SK-N-SH (cell line): ENCODE measurements around the gene MTCL1. TPM values are rescaled to one million over a fixed set of nuclear protein-coding genes. Genes with fewer than 3 reads are reported as not detected.

Experiments used
- CTCF ChIA-PET: fragments of 300-600, 350-600 bp; formaldehyde crosslinking; extraction: SDS; loops from one replicate; lab custom pipeline; 2021; lab: Yijun Ruan, JAX
- POLR2A ChIA-PET: fragments of 350-600 bp; sonication (Branson Sonifier 250); formaldehyde crosslinking; extraction: SDS; loops from one replicate; lab custom pipeline; 2020; ENCODE audit warnings: antibody characterized with exemption, inconsistent platforms; lab: Yijun Ruan, JAX
- DNase-seq: peaks from one replicate; pipeline ENCODE4 v3.0.0; 2012
- H2AFZ ChIP-seq: fragments of 200-600 bp; sonication (generic); 2 replicates; pipeline ENCODE4 v1.8.1; 2016; ENCODE audit warnings: antibody characterized with exemption, mild to moderate bottlenecking, low read depth
- H3F3A ChIP-seq: fragments of 200-600 bp; sonication (generic); replicated peaks from 2 replicates; pipeline ENCODE3; 2016; ENCODE audit warnings: antibody characterized with exemption, mild to moderate bottlenecking; ENCODE audit not compliant: insufficient read depth
- H3K27ac ChIP-seq, 2 experiments: fragments of 200-500 bp in 1 of 2; fragments of 200-600 bp in 1 of 2; sonication (Bioruptor generic) in 1 of 2; sonication (generic), shearing (Covaris generic) in 1 of 2; 2 replicates each; pipeline versions ENCODE4 v1.5.1 to v1.6.1; 2014 to 2016; ENCODE audit warnings: low read depth in 2 of 2, inconsistent platforms in 1 of 2, low read length in 1 of 2, mild to moderate bottlenecking in 1 of 2, mixed read lengths in 1 of 2
- H3K27me3 ChIP-seq: fragments of 200-600 bp; sonication (generic), shearing (Covaris generic); 2 replicates; pipeline ENCODE4 v1.6.1; 2016; ENCODE audit warnings: mixed run types; ENCODE audit not compliant: insufficient read depth
- H3K36me3 ChIP-seq, 2 experiments: fragments of 200-500 bp in 1 of 2; fragments of 200-600 bp in 1 of 2; sonication (Bioruptor generic) in 1 of 2; sonication (generic) in 1 of 2; replicated peaks in 1 of 2; 2 replicates each; pipeline versions ENCODE3 to v1.5.1; 2014 to 2016; ENCODE audit warnings: low read length in 1 of 2, mild to moderate bottlenecking in 1 of 2; ENCODE audit not compliant: insufficient read depth in 2 of 2, control insufficient read depth in 1 of 2
- H3K4me1 ChIP-seq, 2 experiments: fragments of 200-500 bp in 1 of 2; fragments of 200-600 bp in 1 of 2; sonication (Bioruptor generic) in 1 of 2; sonication (generic), shearing (Covaris generic) in 1 of 2; 2 replicates each; pipeline versions ENCODE4 v1.5.1 to v1.6.1; 2014 to 2016; ENCODE audit warnings: low read depth in 1 of 2, low read length in 1 of 2, mixed run types in 1 of 2; ENCODE audit not compliant: insufficient read depth in 2 of 2, control insufficient read depth in 1 of 2
- H3K4me2 ChIP-seq: fragments of 200-600 bp; sonication (generic), shearing (Covaris generic); 2 replicates; pipeline ENCODE4 v1.6.1; 2017; ENCODE audit warnings: mixed run types
- H3K4me3 ChIP-seq, 2 experiments: fragments of 200-500 bp in 1 of 2; fragments of 200-600 bp in 1 of 2; sonication (Bioruptor generic) in 1 of 2; sonication (generic), shearing (Covaris generic) in 1 of 2; 2 replicates each; pipeline versions ENCODE4 v1.5.1 to v1.8.1; 2014 to 2016; ENCODE audit warnings: low read depth in 2 of 2, inconsistent platforms in 1 of 2, low read length in 1 of 2, mild to moderate bottlenecking in 1 of 2, mixed read lengths in 1 of 2, moderate library complexity in 1 of 2
- H3K79me2 ChIP-seq: fragments of 200-600 bp; sonication (generic); 2 replicates; pipeline ENCODE4 v1.8.1; 2017; ENCODE audit warnings: mild to moderate bottlenecking; ENCODE audit not compliant: insufficient read depth
- H3K9ac ChIP-seq: fragments of 200-600 bp; sonication (generic); 2 replicates; pipeline ENCODE4 v1.6.1; 2017; ENCODE audit warnings: mixed run types
- H3K9me2 ChIP-seq: fragments of 200-600 bp; sonication (generic); 2 replicates; pipeline ENCODE4 v1.6.1; 2017; ENCODE audit warnings: mixed run types
- H3K9me3 ChIP-seq: fragments of 200-600 bp; sonication (generic); 2 replicates; pipeline ENCODE4 v1.6.1; 2017; ENCODE audit warnings: mixed run types, mild to moderate bottlenecking, moderate library complexity
- H4K20me1 ChIP-seq: fragments of 200-600 bp; sonication (generic); 2 replicates; pipeline ENCODE4 v1.6.1; 2017; ENCODE audit warnings: mild to moderate bottlenecking, mixed run types; ENCODE audit not compliant: insufficient read depth
- CHD2 ChIP-seq: fragments of 150-350 bp; IDR thresholded peaks from 2 replicates; pipeline ENCODE4 v1.6.1; 2018; ENCODE audit warnings: low read length; ENCODE audit not compliant: partially characterized antibody
- EZH2phosphoT487 ChIP-seq: fragments of 200-600 bp; sonication (generic); IDR thresholded peaks from 2 replicates; pipeline ENCODE4 v1.6.1; 2017; ENCODE audit warnings: low read depth, mixed run types, mild to moderate bottlenecking, antibody characterized with exemption, moderate library complexity, borderline replicate concordance
- FOXJ3 ChIP-seq: sonication (generic); formaldehyde crosslinking; IDR thresholded peaks from 2 replicates; pipeline ENCODE4 v1.5.1; 2020; ENCODE audit warnings: mild to moderate bottlenecking, missing genetic modification reagents
- FOXM1 ChIP-seq: IDR thresholded peaks from 2 replicates; pipeline ENCODE4 v1.4.0; 2012; ENCODE audit warnings: low read depth, mild to moderate bottlenecking
- IRF3 ChIP-seq: fragments of 150-350 bp; IDR thresholded peaks from 2 replicates; pipeline ENCODE4 v1.6.1; 2016; ENCODE audit warnings: mild to moderate bottlenecking, low read depth, low read length
- MEF2A ChIP-seq: IDR thresholded peaks from 2 replicates; pipeline ENCODE4 v1.4.0; 2012; ENCODE audit warnings: low read depth, borderline replicate concordance
- MXI1 ChIP-seq: IDR thresholded peaks from 2 replicates; pipeline ENCODE4 v1.6.1; 2012; ENCODE audit warnings: mild to moderate bottlenecking, low read depth, low read length, improper control_type of control experiment
- NFIC ChIP-seq: IDR thresholded peaks from 2 replicates; pipeline ENCODE4 v1.4.0; 2012; ENCODE audit warnings: borderline replicate concordance
- NRF1 ChIP-seq: IDR thresholded peaks from 2 replicates; pipeline ENCODE4 v1.6.1; 2012; ENCODE audit warnings: low read depth, mild to moderate bottlenecking, low read length
- PBX3 ChIP-seq: IDR thresholded peaks from 2 replicates; pipeline ENCODE4; 2012
- POLR2AphosphoS5 ChIP-seq: IDR thresholded peaks from 2 replicates; pipeline ENCODE4 v1.6.1; 2012; ENCODE audit warnings: low read depth, low read length
- RAD21 ChIP-seq: IDR thresholded peaks from 2 replicates; pipeline ENCODE4 v1.6.1; 2012; ENCODE audit warnings: mild to moderate bottlenecking, low read length
- RCOR1 ChIP-seq: fragments of 150-350 bp; IDR thresholded peaks from 2 replicates; pipeline ENCODE4 v1.6.1; 2017; ENCODE audit warnings: antibody characterized with exemption, low read length
- REST ChIP-seq: IDR thresholded peaks from 2 replicates; pipeline ENCODE4 v1.6.1; 2012; ENCODE audit warnings: mild to moderate bottlenecking, low read depth, low read length, moderate library complexity
- RXRA ChIP-seq: IDR thresholded peaks from 2 replicates; pipeline ENCODE4 v1.4.0; 2012; ENCODE audit warnings: low read depth, mild to moderate bottlenecking, borderline replicate concordance
- SMC3 ChIP-seq: IDR thresholded peaks from 2 replicates; pipeline ENCODE4 v1.6.1; 2012; ENCODE audit warnings: low read depth, low read length, improper control_type of control experiment
- TAF1 ChIP-seq: IDR thresholded peaks from 2 replicates; pipeline ENCODE4 v1.6.1; 2012; ENCODE audit warnings: low read depth, mild to moderate bottlenecking, low read length, moderate library complexity, borderline replicate concordance
- TCF12 ChIP-seq: IDR thresholded peaks from 2 replicates; pipeline ENCODE4 v1.4.0; 2012
- USF1 ChIP-seq: IDR thresholded peaks from 2 replicates; pipeline ENCODE4 v1.4.0; 2012; ENCODE audit warnings: low read depth, borderline replicate concordance
- YY1 ChIP-seq: IDR thresholded peaks from 2 replicates; pipeline ENCODE4 v1.4.0; 2012; ENCODE audit warnings: low read depth, mild to moderate bottlenecking
- WGBS: methylation state at CpG from one replicate; pipeline ENCODE4 v1.1.6; 2017; ENCODE audit warnings: low lambda C conversion rate; 5-methylcytosine and 5-hydroxymethylcytosine counted together
- polyA plus RNA-seq, 3 experiments: library from polyadenylated mRNA; depleted of rRNA; stranded (reverse); fragments of >200 nt; gene quantifications; 2 replicates each; pipeline ENCODE4 v1.2.3, GENCODE V29; 2012

MTCL1 gene
- polyA plus RNA-seq, 1 of the 3 experiments (the other 2 are of a cell fraction): 33.5 TPM

GRCh38 chr18:8803957-8804356, 98.6 kb downstream of the MTCL1 start:
- Histone ChIP-seq H2AFZ (no peak overlapping the region), H3K27me3 (no peaks in the 10 kb centered on the region), H3K79me2 (peaks cover 18% of the 10 kb centered on the region), H3K9me3 (no peaks in the 10 kb centered on the region), H3K4me3 (no peak overlapping the region), H3K4me1 (peaks cover 25% of the 10 kb centered on the region in 2 experiments), H3K9ac (no peak overlapping the region), H4K20me1 (no peaks in the 10 kb centered on the region), H3K36me3 (peaks cover 35 to 39% of the 10 kb centered on the region in 2 experiments), H3K9me2 (no peaks in the 10 kb centered on the region), H3K27ac (no peak overlapping the region), H3F3A (peaks cover 20% of the 10 kb centered on the region), H3K4me2 (no peak overlapping the region)
- ChIA-PET POLR2A (no interaction called here), CTCF (interaction anchor here (0.6 to 1.5 kb wide), 3 partner anchors 14 to 178 kb away, joined by 3 to 4 read pairs (median 4); no protein-coding TSS in a partner anchor)
- TF ChIP-seq MEF2A (no peak), YY1 (no peak), EZH2phosphoT487 (no peak), MXI1 (no peak), TCF12 (no peak), NFIC (no peak), POLR2AphosphoS5 (no peak), FOXJ3 (CRISPR knock-in tag) (no peak), IRF3 (no peak), NRF1 (no peak), REST (no peak), CHD2 (no peak)
- 97% methylated on average over 1 of the region's 1 CpG for WGBS
- no peak for DNase-seq

GRCh38 chr18:8805552-8805951, 100.2 kb downstream of the MTCL1 start:
- peaks cover 11 to 14% of the 10 kb centered on the region in 2 experiments for H3K4me1 ChIP-seq
- no peak overlapping the region for H2AFZ ChIP-seq
- H3K36me3 ChIP-seq: peaks cover 34 to 41% of the 10 kb centered on the region in 2 experiments
- H3K27me3 ChIP-seq: no peaks in the 10 kb centered on the region
- H3K27ac ChIP-seq: no peak overlapping the region
- H3K79me2 ChIP-seq: peaks cover 18% of the 10 kb centered on the region
- no peaks in the 10 kb centered on the region for H3K9me2 ChIP-seq
- no peak overlapping the region for H3K4me2 ChIP-seq
- no peak for DNase-seq
- CTCF ChIA-PET: interaction anchor here (1.2 kb wide), 1 partner anchor 99 kb away, joined by 4 read pairs; no protein-coding TSS in a partner anchor
- WGBS: 97% methylated on average over 4 of the region's 4 CpGs
- no peak overlapping the region for H3K9ac ChIP-seq
- no peak overlapping the region for H3K4me3 ChIP-seq
- H3K9me3 ChIP-seq: no peaks in the 10 kb centered on the region
- H3F3A ChIP-seq: peaks cover 5% of the 10 kb centered on the region
- H4K20me1 ChIP-seq: no peaks in the 10 kb centered on the region
- POLR2A ChIA-PET: no interaction called here
- TF ChIP-seq FOXM1 (no peak), RCOR1 (no peak), PBX3 (no peak), CHD2 (no peak), USF1 (no peak), NFIC (no peak), TAF1 (no peak), NRF1 (no peak), RAD21 (no peak), SMC3 (no peak), RXRA (no peak), IRF3 (no peak)
